GM12873 (cell line): Measurements from ENCODE around the gene PTPRZ1.

ENCODE experiments used
- CTCF ChIP-seq: IDR thresholded peaks from 2 replicates; pipeline ENCODE4 v1.5.1; 2012; ENCODE audit warnings: low read depth, mild to moderate bottlenecking, moderate library complexity, low read length, control low read depth; ENCODE audit not compliant: insufficient read depth; ENCODE audit errors: missing control alignments

The PTPRZ1 gene

GRCh38 chr7:121916211-121916610, 43.2 kb downstream of the PTPRZ1 start:
- TF ChIP-seq CTCF = no peak

- TF ChIP-seq CTCF = no peak
These were observed 47.0 kb downstream of the PTPRZ1 start for GRCh38 chr7:121919986-121920385.

- no peak for TF ChIP-seq CTCF
These were observed 51.6 kb downstream of the PTPRZ1 start for GRCh38 chr7:121924269-121925186.

- no peak for TF ChIP-seq CTCF
These were observed 58.4 kb downstream of the PTPRZ1 start for GRCh38 chr7:121931149-121931902.

- no peak for TF ChIP-seq CTCF
These were observed 59.8 kb downstream of the PTPRZ1 start for GRCh38 chr7:121932768-121933167.

GRCh38 chr7:121936951-121937623, 64.1 kb downstream of the PTPRZ1 start:
- no peak for TF ChIP-seq CTCF
